HepG2 (cell line): ENCODE measurements around the gene KIAA2012. TPM values are rescaled to one million over a fixed set of nuclear protein-coding genes. Genes with fewer than 3 reads are reported as not detected.

ENCODE experiments used
- ATAC-seq: fragments of 200-7000 bp; cut with Tn5 transposase; 3 replicates; pipeline ENCODE4 v1.9.1; 2020; ENCODE audit warnings: mild to moderate bottlenecking, moderate library complexity
- BruUV-seq: library from RNA; stranded (reverse); fragments of 400-500 nt; replicated peaks from 2 replicates; lab custom pipeline; 2021; lab: Mats Ljungman, UMichigan
- CTCF ChIA-PET: fragments of 300-600 bp; formaldehyde crosslinking; extraction: SDS; loops from one replicate; lab custom pipeline; 2021; ENCODE audit warnings: low total read pairs, inconsistent platforms, low intra/inter-chr PET ratio; lab: Yijun Ruan, JAX
- POLR2A ChIA-PET: fragments of 350-600 bp; sonication (Branson Sonifier 250); formaldehyde crosslinking; loops from one replicate; lab custom pipeline; 2020; ENCODE audit warnings: antibody characterized with exemption, inconsistent platforms; lab: Yijun Ruan, JAX
- DNase-seq: peaks from one replicate; pipeline ENCODE4 v3.0.0-alpha.2; 2015; ENCODE audit warnings: low spot score
- FAIRE-seq: peaks from 3 replicates; lab custom pipeline; 2011; peaks lifted over from hg19 to GRCh38; lab: Jason Lieb, UNC
- H2AFZ ChIP-seq: one replicate; pipeline ENCODE4 v1.6.1; 2011; ENCODE audit warnings: low read length, inconsistent platforms
- H3K27ac ChIP-seq: fragments of 300-600 bp; 3 replicates; pipeline ENCODE4 v1.8.0; 2011; ENCODE audit warnings: mixed run types, mild to moderate bottlenecking, mixed read lengths, low read length, inconsistent platforms; ENCODE audit not compliant: insufficient read depth; ENCODE audit errors: extremely low read length
- H3K27me3 ChIP-seq, 2 experiments: fragments of 200-600 bp in 1 of 2; 2 replicates in 1 of 2; 3 replicates in 1 of 2; pipeline versions ENCODE4 v1.6.0 to v1.8.0; 2011; ENCODE audit warnings: low read length in 2 of 2, mild to moderate bottlenecking in 2 of 2, moderate library complexity in 2 of 2, inconsistent platforms in 1 of 2; ENCODE audit not compliant: insufficient read depth in 2 of 2, control insufficient read depth in 1 of 2
- H3K36me3 ChIP-seq, 2 experiments: fragments of 200-600 bp in 1 of 2; replicated peaks in 1 of 2; 2 replicates in 1 of 2; 3 replicates in 1 of 2; pipeline versions ENCODE4 v1.5.1 to v1.8.0; 2011; ENCODE audit warnings: low read length in 2 of 2, inconsistent platforms in 1 of 2; ENCODE audit not compliant: insufficient read depth in 2 of 2, control insufficient read depth in 1 of 2
- H3K4me1 ChIP-seq: 2 replicates; pipeline ENCODE4 v1.5.1; 2012; ENCODE audit warnings: low read length, inconsistent platforms; ENCODE audit not compliant: insufficient read depth
- H3K4me2 ChIP-seq: 2 replicates; pipeline ENCODE4 v1.6.0; 2011; ENCODE audit warnings: low read depth, low read length, inconsistent platforms
- H3K4me3 ChIP-seq, 3 experiments: fragments of 200-600 bp in 1 of 3; sonication (generic), shearing (Covaris generic) in 1 of 3; replicated peaks in 1 of 3; 2 replicates each; pipeline ENCODE4 v1.5.1; 2011 to 2016; ENCODE audit warnings: low read length in 3 of 3, inconsistent platforms in 2 of 3, low read depth in 2 of 3, mild to moderate bottlenecking in 2 of 3, control low read depth in 1 of 3, mixed read lengths in 1 of 3; ENCODE audit not compliant: insufficient read depth in 1 of 3
- H3K79me2 ChIP-seq: one replicate; pipeline ENCODE4 v1.6.1; 2011; ENCODE audit warnings: low read length, inconsistent platforms; ENCODE audit not compliant: insufficient read depth
- H3K9ac ChIP-seq: 2 replicates; pipeline ENCODE4 v1.6.0; 2011; ENCODE audit warnings: mild to moderate bottlenecking, low read depth, low read length, inconsistent platforms; ENCODE audit not compliant: insufficient read depth
- H3K9me3 ChIP-seq: 2 replicates; pipeline ENCODE4 v1.5.1; 2012; ENCODE audit warnings: mild to moderate bottlenecking, low read length
- H4K20me1 ChIP-seq: 2 replicates; pipeline ENCODE4 v1.6.0; 2011; ENCODE audit warnings: inconsistent platforms, mild to moderate bottlenecking, low read length, moderate library complexity; ENCODE audit not compliant: insufficient read depth
- CBFB ChIP-seq: sonication (generic); formaldehyde crosslinking; IDR thresholded peaks from 2 replicates; pipeline ENCODE4 v1.4.0; 2020; ENCODE audit warnings: missing genetic modification reagents
- CEBPG ChIP-seq: IDR thresholded peaks from 2 replicates; pipeline ENCODE4 v1.6.1; 2016
- FIP1L1 ChIP-seq: fragments of 200-400 bp; formaldehyde crosslinking; IDR thresholded peaks from 2 replicates; pipeline ENCODE4 v1.6.1; 2018; ENCODE audit warnings: low read depth, mild to moderate bottlenecking, low read length, moderate library complexity, borderline replicate concordance; ENCODE audit not compliant: insufficient read depth
- LCORL ChIP-seq, 2 experiments: fragments of 450-650 bp in 1 of 2; sonication (generic) in 1 of 2; formaldehyde crosslinking in 1 of 2; IDR thresholded peaks; 2 replicates each; pipeline versions ENCODE4 v1.5.0 to v1.6.1; 2017 to 2020; ENCODE audit warnings: antibody characterized with exemption in 1 of 2, missing genetic modification reagents in 1 of 2
- MATR3 ChIP-seq: sonication (generic); formaldehyde crosslinking; IDR thresholded peaks from 2 replicates; pipeline ENCODE4 v1.4.0; 2020; ENCODE audit warnings: missing genetic modification reagents
- YY1 ChIP-seq: IDR thresholded peaks from 2 replicates; pipeline ENCODE4 v1.6.1; 2011; ENCODE audit warnings: low read length, low read depth, moderate library complexity, mild to moderate bottlenecking; ENCODE audit not compliant: insufficient read depth, insufficient replicate concordance
- ZFP90 ChIP-seq: sonication (generic); formaldehyde crosslinking; IDR thresholded peaks from 2 replicates; pipeline ENCODE4 v1.8.0; 2022; ENCODE audit warnings: missing genetic modification reagents, mild to moderate bottlenecking, inconsistent platforms, borderline replicate concordance
- ZFX ChIP-seq: sonication (generic); formaldehyde crosslinking; IDR thresholded peaks from 2 replicates; pipeline ENCODE4 v1.4.0; 2020; ENCODE audit warnings: mild to moderate bottlenecking, low read depth, missing genetic modification reagents, moderate library complexity
- ZNF3 ChIP-seq: IDR thresholded peaks from 2 replicates; pipeline ENCODE4 v1.7.0; 2017; ENCODE audit warnings: inconsistent platforms
- ZNF367 ChIP-seq: sonication (generic); formaldehyde crosslinking; IDR thresholded peaks from 2 replicates; pipeline ENCODE4 v1.4.0; 2020; ENCODE audit warnings: missing genetic modification reagents, borderline replicate concordance
- ZNF607 ChIP-seq: sonication (generic); formaldehyde crosslinking; IDR thresholded peaks from 2 replicates; pipeline ENCODE4 v1.5.1; 2020; ENCODE audit warnings: missing genetic modification reagents, mild to moderate bottlenecking, borderline replicate concordance
- ZNF781 ChIP-seq: sonication (generic); formaldehyde crosslinking; IDR thresholded peaks from 2 replicates; pipeline ENCODE4 v1.5.1; 2020; ENCODE audit warnings: borderline replicate concordance, mild to moderate bottlenecking, missing genetic modification reagents; ENCODE audit errors: not compliant biosample characterization
- WGBS: methylation state at CpG from one replicate; pipeline ENCODE4 v1.1.6; 2017; ENCODE audit warnings: low lambda C conversion rate; 5-methylcytosine and 5-hydroxymethylcytosine counted together
- in situ Hi-C: cut with HindIII; loops from 2 replicates; pipeline ENCODE4 v1.10.0; 2017; ENCODE audit warnings: low pct_unique_long_range_greater_than_20kb; ENCODE audit not compliant: extremely low pct_ligation_motif_present
- intact Hi-C: fragments of 100-400 bp; cut with micrococcal nuclease; formaldehyde crosslinking; loops from one replicate; pipeline ENCODE4 v1.10.0; 2022; ENCODE audit not compliant: unreplicated experiment
- polyA plus RNA-seq, 8 experiments: library from polyadenylated mRNA; depleted of rRNA in 3 of 8; stranded (reverse) in 7 of 8; unstranded in 1 of 8; fragments of >200 nt; fragmentation: Illumina TruSeq in 4 of 8; extraction: Trizol in 4 of 8; gene quantifications; 2 replicates each; pipeline versions ENCODE4 v1.2.1 to v1.2.3, GENCODE V29; 2011 to 2016; ENCODE audit warnings: low read depth in 4 of 8, missing spikeins in 1 of 8, mixed read lengths in 1 of 8; ENCODE audit not compliant: insufficient read depth in 1 of 8
- total RNA-seq, 5 experiments: library from RNA; depleted of rRNA; stranded (reverse); fragments of >200 nt; fragmentation: Illumina TruSeq; extraction: Trizol; gene quantifications; 2 replicates each; pipeline ENCODE4 v1.2.3, GENCODE V29; 2016; ENCODE audit warnings: low read depth in 1 of 5
- TF ChIP-seq, protein P1 (sequence below): IDR thresholded peaks from 2 replicates; pipeline ENCODE4 v1.6.1; 2016; ENCODE audit warnings: low read depth

KIAA2012 gene
- total and polyA plus RNA-seq, 2 of the 13 experiments (the other 11 are each of a cell fraction or from before 2014, with no cell fraction given): not detected

DNA sequence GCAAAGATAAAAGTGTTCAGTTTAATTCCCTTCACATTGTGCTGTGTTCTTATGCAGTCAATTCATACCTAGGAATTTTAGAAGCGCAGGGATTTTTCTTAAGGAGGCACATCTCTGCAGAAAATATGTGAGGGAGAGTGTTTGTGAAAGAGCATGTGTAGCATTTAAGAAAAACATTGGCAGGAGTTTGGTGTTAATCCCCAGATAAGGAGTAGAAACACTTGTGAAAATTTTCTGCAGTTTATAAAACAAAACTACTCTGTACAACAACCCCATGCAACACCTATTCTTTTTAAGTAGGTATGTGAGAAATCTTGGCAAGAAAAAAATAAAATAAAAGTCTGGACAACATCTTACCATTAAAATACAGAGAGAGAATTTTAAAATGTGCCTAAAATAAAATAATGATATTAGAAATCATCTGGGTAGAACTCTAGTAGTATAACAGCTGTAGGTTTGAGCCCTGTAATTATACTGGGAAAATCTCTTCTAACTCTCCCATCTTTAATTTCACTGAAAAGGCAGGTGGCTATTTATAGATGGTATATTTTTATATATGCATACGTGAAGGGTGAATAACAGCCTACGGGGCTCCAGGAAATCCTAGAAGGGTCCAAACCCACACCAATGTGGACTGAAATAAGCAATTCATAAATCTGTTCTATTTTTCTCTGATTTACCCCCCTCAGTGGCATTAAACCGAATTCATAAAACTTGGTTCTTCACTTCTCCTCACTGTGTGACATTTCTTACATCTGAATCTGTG is 32.8 kb upstream of the KIAA2012 start:
- POLR2A ChIA-PET: no interaction called here
- H3K4me2 ChIP-seq: no peak overlapping the region

More for the DNA sequence above, 32.8 kb upstream of the KIAA2012 start:
- no peaks in the 10 kb centered on the region for H3K79me2 ChIP-seq
- peaks cover 21% of the 10 kb centered on the region; the same call in 1 of the 2 replicates for H3K4me1 ChIP-seq
- DNase-seq: no peak
- H3K36me3 ChIP-seq: no peaks in the 10 kb centered on the region
- CTCF ChIA-PET: no interaction called here
- TF ChIP-seq ZNF3 (CRISPR knock-in tag) (no peak), ZFP90 (CRISPR knock-in tag) (no peak), ZNF607 (CRISPR knock-in tag) (no peak), ZNF367 (CRISPR knock-in tag) (no peak), FIP1L1 (no peak), MATR3 (no peak), CBFB (CRISPR knock-in tag) (no peak), ZNF781 (CRISPR knock-in tag) (no peak), CEBPG (CRISPR knock-in tag) (no peak), YY1 (no peak), LCORL (IDR thresholded peaks at IDR 0.05) (no peak), LCORL (CRISPR knock-in tag; IDR thresholded peaks at IDR 0.05) (no peak), ZFX (CRISPR knock-in tag) (no peak)
- TF ChIP-seq, protein P1, sequence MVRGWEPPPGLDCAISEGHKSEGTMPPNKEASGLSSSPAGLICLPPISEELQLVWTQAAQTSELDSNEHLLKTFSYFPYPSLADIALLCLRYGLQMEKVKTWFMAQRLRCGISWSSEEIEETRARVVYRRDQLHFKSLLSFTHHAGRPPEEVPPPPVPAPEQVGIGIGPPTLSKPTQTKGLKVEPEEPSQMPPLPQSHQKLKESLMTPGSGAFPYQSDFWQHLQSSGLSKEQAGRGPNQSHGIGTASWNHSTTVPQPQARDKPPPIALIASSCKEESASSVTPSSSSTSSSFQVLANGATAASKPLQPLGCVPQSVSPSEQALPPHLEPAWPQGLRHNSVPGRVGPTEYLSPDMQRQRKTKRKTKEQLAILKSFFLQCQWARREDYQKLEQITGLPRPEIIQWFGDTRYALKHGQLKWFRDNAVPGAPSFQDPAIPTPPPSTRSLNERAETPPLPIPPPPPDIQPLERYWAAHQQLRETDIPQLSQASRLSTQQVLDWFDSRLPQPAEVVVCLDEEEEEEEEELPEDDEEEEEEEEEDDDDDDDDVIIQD (CRISPR knock-in tag): no peak
- intact Hi-C loops: no loop called here
- H3K9me3 ChIP-seq: no peaks in the 10 kb centered on the region
- ATAC-seq: no peak
- H3K4me3 ChIP-seq: no peak overlapping the region
- H3K27me3 ChIP-seq: peaks cover 0 to 27% of the 10 kb centered on the region in 2 experiments; a peak in 3 of 5 replicates
- in situ Hi-C loops: no loop called here
- no TSS peak for BruUV-seq
- no peak overlapping the region for H3K27ac ChIP-seq
- no peak overlapping the region for H2AFZ ChIP-seq
- no peaks in the 10 kb centered on the region for H4K20me1 ChIP-seq
- 56% methylated on average over 4 of the region's 4 CpGs for WGBS
- no peak overlapping the region for H3K9ac ChIP-seq
- FAIRE-seq: no peak
